Fibroblast of lung (primary cell): Measurements from ENCODE around the gene CARMIL1. TPM values are rescaled to one million over a fixed set of nuclear protein-coding genes. Genes with fewer than 3 reads are reported as not detected.

Experiments
- DNase-seq, 2 donors: peaks; one replicate each; pipeline versions ENCODE4 v3.0.0 to v3.0.0-alpha.2; 2010; ENCODE audit warnings: low read depth in 2 of 2
- H2AFZ ChIP-seq: 2 replicates; pipeline ENCODE4 v1.5.1; 2012; ENCODE audit warnings: low read length, control low read depth, inconsistent platforms
- H3K27ac ChIP-seq: 2 replicates; pipeline ENCODE4 v1.5.1; 2011; ENCODE audit warnings: low read length, control low read depth; ENCODE audit not compliant: insufficient read depth
- H3K27me3 ChIP-seq: 2 replicates; pipeline ENCODE4 v1.5.1; 2011; ENCODE audit warnings: mild to moderate bottlenecking, low read length; ENCODE audit not compliant: control insufficient read depth, insufficient read depth
- H3K36me3 ChIP-seq: 2 replicates; pipeline ENCODE4 v1.5.1; 2011; ENCODE audit warnings: low read length; ENCODE audit not compliant: control insufficient read depth, insufficient read depth
- H3K4me1 ChIP-seq: 2 replicates; pipeline ENCODE4 v1.5.1; 2011; ENCODE audit warnings: low read length; ENCODE audit not compliant: control insufficient read depth, insufficient read depth; ENCODE audit errors: extremely low read depth
- H3K4me2 ChIP-seq: 2 replicates; pipeline ENCODE4 v1.5.1; 2011; ENCODE audit warnings: low read length, control low read depth; ENCODE audit not compliant: insufficient read depth; ENCODE audit errors: extremely low read depth
- H3K4me3 ChIP-seq, 4 experiments: fragments of 200-600 bp in 1 of 4; sonication (generic) in 1 of 4; replicated peaks in 1 of 4; 2 replicates each; pipeline ENCODE4 v1.5.1; 2011 to 2016; ENCODE audit warnings: low read length in 4 of 4, low read depth in 3 of 4, mild to moderate bottlenecking in 3 of 4, control low read depth in 2 of 4, inconsistent platforms in 1 of 4, mixed read lengths in 1 of 4; ENCODE audit not compliant: insufficient read depth in 1 of 4; ENCODE audit errors: control extremely low read depth in 1 of 4
- H3K79me2 ChIP-seq: 2 replicates; pipeline ENCODE4 v1.5.1; 2012; ENCODE audit warnings: mild to moderate bottlenecking, low read length, inconsistent platforms; ENCODE audit not compliant: control insufficient read depth, insufficient read depth
- H3K9ac ChIP-seq: 2 replicates; pipeline ENCODE4 v1.5.1; 2011; ENCODE audit warnings: mild to moderate bottlenecking, low read length, control low read depth; ENCODE audit not compliant: insufficient read depth
- H3K9me3 ChIP-seq: 2 replicates; pipeline ENCODE4 v1.5.1; 2012; ENCODE audit warnings: low read depth, low read length; ENCODE audit not compliant: control insufficient read depth, insufficient read depth
- H4K20me1 ChIP-seq: 2 replicates; pipeline ENCODE4 v1.5.1; 2011; ENCODE audit warnings: low read length; ENCODE audit not compliant: control insufficient read depth, insufficient read depth; ENCODE audit errors: extremely low read depth
- EZH2 ChIP-seq: IDR thresholded peaks from 2 replicates; pipeline ENCODE4 v1.5.1; 2012; ENCODE audit warnings: low read length, control low read depth, mild to moderate bottlenecking; ENCODE audit errors: missing control alignments
- polyA plus RNA-seq, 2 donors: library from polyadenylated mRNA; depleted of rRNA in 1 of 2; stranded (reverse) in 1 of 2; unstranded in 1 of 2; fragments of >200 nt; gene quantifications; 2 replicates each; pipeline ENCODE4 v1.2.1, GENCODE V29; 2011 to 2012; ENCODE audit warnings: missing spikeins in 1 of 2
- total RNA-seq: library from RNA; depleted of rRNA; stranded (reverse); fragments of >200 nt; gene quantifications from 2 replicates; pipeline ENCODE4 v1.2.1, GENCODE V29; 2014
- TF ChIP-seq, protein P1 (sequence below), 2 donors: IDR thresholded peaks in 1 of 2; conservative IDR thresholded peaks in 1 of 2; 1 replicate in 1 of 2; 2 replicates in 1 of 2; pipeline ENCODE4 v1.5.1; 2011 to 2012; ENCODE audit warnings: low read length in 2 of 2, control low read depth in 1 of 2, inconsistent platforms in 1 of 2, low read depth in 1 of 2, mild to moderate bottlenecking in 1 of 2

CARMIL1 gene
- total and polyA plus RNA-seq, 2 donors (not counting 1 experiment from before 2014, with no cell fraction given), result 10.2 to 12.5 TPM

DNA sequence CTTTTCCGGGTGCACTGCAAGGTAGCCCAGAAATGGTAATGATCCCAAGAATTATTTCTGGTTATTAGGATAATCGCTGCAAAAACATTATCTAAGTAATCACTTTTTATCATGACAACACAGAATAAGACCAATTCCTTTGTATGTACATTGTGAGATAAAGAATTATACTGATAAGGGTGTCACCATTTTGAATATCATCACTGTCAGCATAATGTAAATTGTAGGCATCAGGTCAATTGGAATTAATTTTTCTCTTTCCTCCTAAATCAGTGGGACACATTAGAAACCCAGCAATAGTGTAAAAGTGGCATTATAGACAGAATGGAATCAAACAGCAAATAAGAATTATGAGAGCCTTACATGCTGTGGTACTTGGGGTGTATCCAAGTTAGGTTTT is 189.7 kb downstream of the CARMIL1 start:
- Histone ChIP-seq H3K27ac (no peak overlapping the region), H3K9me3 (no peaks in the 10 kb centered on the region), H3K27me3 (no peaks in the 10 kb centered on the region), H3K4me1 (no peaks in the 10 kb centered on the region), H4K20me1 (no peaks in the 10 kb centered on the region), H3K36me3 (no peaks in the 10 kb centered on the region), H3K79me2 (no peaks in the 10 kb centered on the region), H3K4me2 (no peak overlapping the region), H3K4me3 (no peak overlapping the region), H2AFZ (no peak overlapping the region), H3K9ac (no peak overlapping the region)
- no peak for DNase-seq
- TF ChIP-seq, protein P1, sequence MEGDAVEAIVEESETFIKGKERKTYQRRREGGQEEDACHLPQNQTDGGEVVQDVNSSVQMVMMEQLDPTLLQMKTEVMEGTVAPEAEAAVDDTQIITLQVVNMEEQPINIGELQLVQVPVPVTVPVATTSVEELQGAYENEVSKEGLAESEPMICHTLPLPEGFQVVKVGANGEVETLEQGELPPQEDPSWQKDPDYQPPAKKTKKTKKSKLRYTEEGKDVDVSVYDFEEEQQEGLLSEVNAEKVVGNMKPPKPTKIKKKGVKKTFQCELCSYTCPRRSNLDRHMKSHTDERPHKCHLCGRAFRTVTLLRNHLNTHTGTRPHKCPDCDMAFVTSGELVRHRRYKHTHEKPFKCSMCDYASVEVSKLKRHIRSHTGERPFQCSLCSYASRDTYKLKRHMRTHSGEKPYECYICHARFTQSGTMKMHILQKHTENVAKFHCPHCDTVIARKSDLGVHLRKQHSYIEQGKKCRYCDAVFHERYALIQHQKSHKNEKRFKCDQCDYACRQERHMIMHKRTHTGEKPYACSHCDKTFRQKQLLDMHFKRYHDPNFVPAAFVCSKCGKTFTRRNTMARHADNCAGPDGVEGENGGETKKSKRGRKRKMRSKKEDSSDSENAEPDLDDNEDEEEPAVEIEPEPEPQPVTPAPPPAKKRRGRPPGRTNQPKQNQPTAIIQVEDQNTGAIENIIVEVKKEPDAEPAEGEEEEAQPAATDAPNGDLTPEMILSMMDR (conservative IDR thresholded peaks at IDR 0.05 in 1 of 2, IDR thresholded peaks at IDR 0.05 in 1 of 2; ENCODE audit: low read depth in 1 of 2, low read length in 2 of 2), result no peak
- no peak for TF ChIP-seq EZH2

DNA sequence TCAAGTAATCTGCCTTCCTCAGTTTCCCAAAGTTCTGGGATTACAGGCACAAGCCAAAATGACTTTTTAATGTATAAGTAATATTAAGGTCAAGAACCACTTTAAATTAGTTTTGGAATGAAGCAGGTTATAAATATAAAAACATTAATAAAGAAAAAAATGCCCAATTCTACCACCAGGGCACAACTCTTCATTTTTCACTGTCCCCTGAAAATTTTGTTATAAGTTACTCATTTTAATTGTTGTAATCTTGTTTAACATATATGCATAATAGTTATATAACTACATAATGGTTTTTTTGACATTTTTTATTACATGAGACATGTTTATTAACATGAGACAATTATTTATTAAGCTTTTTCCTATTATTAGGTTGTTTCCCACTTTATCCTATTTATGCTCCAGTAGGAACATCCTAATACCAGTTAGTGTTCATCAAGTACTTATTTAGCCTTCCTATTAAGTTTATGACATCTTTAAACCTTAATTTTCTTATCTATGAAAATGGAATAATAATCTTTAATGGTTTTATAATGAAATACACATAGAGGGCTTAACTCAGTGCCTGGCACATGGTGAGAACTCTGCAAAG is 190.7 kb downstream of the CARMIL1 start:
- Histone ChIP-seq H2AFZ (no peak overlapping the region), H3K27me3 (no peaks in the 10 kb centered on the region), H3K4me1 (no peaks in the 10 kb centered on the region), H3K4me3 (no peak overlapping the region), H3K27ac (no peak overlapping the region), H3K9me3 (no peaks in the 10 kb centered on the region), H3K9ac (no peak overlapping the region), H3K4me2 (no peak overlapping the region), H3K79me2 (no peaks in the 10 kb centered on the region), H4K20me1 (no peaks in the 10 kb centered on the region), H3K36me3 (no peaks in the 10 kb centered on the region)
- no peak for DNase-seq
- no peak for TF ChIP-seq EZH2

DNA sequence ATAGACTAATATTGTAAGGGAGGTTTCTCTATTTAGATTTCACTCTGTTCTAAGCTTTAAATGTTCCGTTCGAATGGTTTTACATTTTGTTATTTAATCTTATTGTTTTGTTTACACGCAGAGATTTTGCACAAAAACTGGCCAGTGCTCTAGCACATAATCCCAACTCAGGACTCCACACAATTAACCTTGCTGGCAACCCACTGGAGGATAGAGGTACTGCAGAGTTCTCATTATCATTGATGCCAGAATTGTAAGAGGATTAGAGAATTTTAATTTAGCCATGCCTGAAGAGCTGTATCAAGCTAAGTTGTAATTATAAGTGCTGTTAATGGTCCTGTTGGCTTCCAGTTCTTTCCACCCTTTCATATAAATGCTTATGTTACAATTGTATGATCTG is 193.1 kb downstream of the CARMIL1 start:
- no peak for DNase-seq
- H3K9me3 ChIP-seq, result no peaks in the 10 kb centered on the region

More for the DNA sequence above, 193.1 kb downstream of the CARMIL1 start:
- Histone ChIP-seq H3K4me3 (no peak overlapping the region), H2AFZ (no peak overlapping the region), H3K27ac (no peak overlapping the region), H3K27me3 (no peaks in the 10 kb centered on the region), H3K79me2 (no peaks in the 10 kb centered on the region), H4K20me1 (no peaks in the 10 kb centered on the region), H3K36me3 (no peaks in the 10 kb centered on the region), H3K9ac (no peak overlapping the region), H3K4me1 (peaks cover 2% of the 10 kb centered on the region), H3K4me2 (no peak overlapping the region)
- TF ChIP-seq, protein P1 (conservative IDR thresholded peaks at IDR 0.05 in 1 of 2, IDR thresholded peaks at IDR 0.05 in 1 of 2; ENCODE audit: low read depth in 1 of 2, low read length in 2 of 2), result peak in 1 of 2 donors; percentile 39
- no peak for TF ChIP-seq EZH2
